SK-N-SH (cell line): ENCODE measurements around the gene FAM117B. TPM values are rescaled to one million over a fixed set of nuclear protein-coding genes. Genes with fewer than 3 reads are reported as not detected.

Source experiments
- CTCF ChIA-PET: fragments of 300-600, 350-600 bp; formaldehyde crosslinking; extraction: SDS; loops from one replicate; lab custom pipeline; 2021; lab: Yijun Ruan, JAX
- POLR2A ChIA-PET: fragments of 350-600 bp; sonication (Branson Sonifier 250); formaldehyde crosslinking; extraction: SDS; loops from one replicate; lab custom pipeline; 2020; ENCODE audit warnings: antibody characterized with exemption, inconsistent platforms; lab: Yijun Ruan, JAX
- DNase-seq: peaks from one replicate; pipeline ENCODE4 v3.0.0; 2012
- H2AFZ ChIP-seq: fragments of 200-600 bp; sonication (generic); 2 replicates; pipeline ENCODE4 v1.8.1; 2016; ENCODE audit warnings: antibody characterized with exemption, mild to moderate bottlenecking, low read depth
- H3F3A ChIP-seq: fragments of 200-600 bp; sonication (generic); replicated peaks from 2 replicates; pipeline ENCODE3; 2016; ENCODE audit warnings: antibody characterized with exemption, mild to moderate bottlenecking; ENCODE audit not compliant: insufficient read depth
- H3K27ac ChIP-seq, 2 experiments: fragments of 200-500 bp in 1 of 2; fragments of 200-600 bp in 1 of 2; sonication (Bioruptor generic) in 1 of 2; sonication (generic), shearing (Covaris generic) in 1 of 2; 2 replicates each; pipeline versions ENCODE4 v1.5.1 to v1.6.1; 2014 to 2016; ENCODE audit warnings: low read depth in 2 of 2, inconsistent platforms in 1 of 2, low read length in 1 of 2, mild to moderate bottlenecking in 1 of 2, mixed read lengths in 1 of 2
- H3K27me3 ChIP-seq: fragments of 200-600 bp; sonication (generic), shearing (Covaris generic); 2 replicates; pipeline ENCODE4 v1.6.1; 2016; ENCODE audit warnings: mixed run types; ENCODE audit not compliant: insufficient read depth
- H3K36me3 ChIP-seq, 2 experiments: fragments of 200-500 bp in 1 of 2; fragments of 200-600 bp in 1 of 2; sonication (Bioruptor generic) in 1 of 2; sonication (generic) in 1 of 2; replicated peaks in 1 of 2; 2 replicates each; pipeline versions ENCODE3 to v1.5.1; 2014 to 2016; ENCODE audit warnings: low read length in 1 of 2, mild to moderate bottlenecking in 1 of 2; ENCODE audit not compliant: insufficient read depth in 2 of 2, control insufficient read depth in 1 of 2
- H3K4me1 ChIP-seq, 2 experiments: fragments of 200-500 bp in 1 of 2; fragments of 200-600 bp in 1 of 2; sonication (Bioruptor generic) in 1 of 2; sonication (generic), shearing (Covaris generic) in 1 of 2; 2 replicates each; pipeline versions ENCODE4 v1.5.1 to v1.6.1; 2014 to 2016; ENCODE audit warnings: low read depth in 1 of 2, low read length in 1 of 2, mixed run types in 1 of 2; ENCODE audit not compliant: insufficient read depth in 2 of 2, control insufficient read depth in 1 of 2
- H3K4me2 ChIP-seq: fragments of 200-600 bp; sonication (generic), shearing (Covaris generic); 2 replicates; pipeline ENCODE4 v1.6.1; 2017; ENCODE audit warnings: mixed run types
- H3K4me3 ChIP-seq, 2 experiments: fragments of 200-500 bp in 1 of 2; fragments of 200-600 bp in 1 of 2; sonication (Bioruptor generic) in 1 of 2; sonication (generic), shearing (Covaris generic) in 1 of 2; 2 replicates each; pipeline versions ENCODE4 v1.5.1 to v1.8.1; 2014 to 2016; ENCODE audit warnings: low read depth in 2 of 2, inconsistent platforms in 1 of 2, low read length in 1 of 2, mild to moderate bottlenecking in 1 of 2, mixed read lengths in 1 of 2, moderate library complexity in 1 of 2
- H3K79me2 ChIP-seq: fragments of 200-600 bp; sonication (generic); 2 replicates; pipeline ENCODE4 v1.8.1; 2017; ENCODE audit warnings: mild to moderate bottlenecking; ENCODE audit not compliant: insufficient read depth
- H3K9ac ChIP-seq: fragments of 200-600 bp; sonication (generic); 2 replicates; pipeline ENCODE4 v1.6.1; 2017; ENCODE audit warnings: mixed run types
- H3K9me2 ChIP-seq: fragments of 200-600 bp; sonication (generic); 2 replicates; pipeline ENCODE4 v1.6.1; 2017; ENCODE audit warnings: mixed run types
- H3K9me3 ChIP-seq: fragments of 200-600 bp; sonication (generic); 2 replicates; pipeline ENCODE4 v1.6.1; 2017; ENCODE audit warnings: mixed run types, mild to moderate bottlenecking, moderate library complexity
- H4K20me1 ChIP-seq: fragments of 200-600 bp; sonication (generic); 2 replicates; pipeline ENCODE4 v1.6.1; 2017; ENCODE audit warnings: mild to moderate bottlenecking, mixed run types; ENCODE audit not compliant: insufficient read depth
- CHD2 ChIP-seq: fragments of 150-350 bp; IDR thresholded peaks from 2 replicates; pipeline ENCODE4 v1.6.1; 2018; ENCODE audit warnings: low read length; ENCODE audit not compliant: partially characterized antibody
- FOSL2 ChIP-seq: IDR thresholded peaks from 2 replicates; pipeline ENCODE4 v1.4.0; 2012; ENCODE audit warnings: low read depth, mild to moderate bottlenecking, moderate library complexity, borderline replicate concordance
- FOXJ3 ChIP-seq: sonication (generic); formaldehyde crosslinking; IDR thresholded peaks from 2 replicates; pipeline ENCODE4 v1.5.1; 2020; ENCODE audit warnings: mild to moderate bottlenecking, missing genetic modification reagents
- GATA2 ChIP-seq: sonication (generic); formaldehyde crosslinking; IDR thresholded peaks from 2 replicates; pipeline ENCODE4 v1.5.0; 2020; ENCODE audit warnings: mild to moderate bottlenecking, missing genetic modification reagents
- MXI1 ChIP-seq: IDR thresholded peaks from 2 replicates; pipeline ENCODE4 v1.6.1; 2012; ENCODE audit warnings: mild to moderate bottlenecking, low read depth, low read length, improper control_type of control experiment
- NFIC ChIP-seq: IDR thresholded peaks from 2 replicates; pipeline ENCODE4 v1.4.0; 2012; ENCODE audit warnings: borderline replicate concordance
- NRF1 ChIP-seq: IDR thresholded peaks from 2 replicates; pipeline ENCODE4 v1.6.1; 2012; ENCODE audit warnings: low read depth, mild to moderate bottlenecking, low read length
- RAD21 ChIP-seq: IDR thresholded peaks from 2 replicates; pipeline ENCODE4 v1.6.1; 2012; ENCODE audit warnings: mild to moderate bottlenecking, low read length
- RFX5 ChIP-seq: IDR thresholded peaks from 2 replicates; pipeline ENCODE4 v1.6.1; 2012; ENCODE audit warnings: mild to moderate bottlenecking, improper control_type of control experiment, low read length
- TAF1 ChIP-seq: IDR thresholded peaks from 2 replicates; pipeline ENCODE4 v1.6.1; 2012; ENCODE audit warnings: low read depth, mild to moderate bottlenecking, low read length, moderate library complexity, borderline replicate concordance
- TCF12 ChIP-seq: IDR thresholded peaks from 2 replicates; pipeline ENCODE4 v1.4.0; 2012
- TEAD4 ChIP-seq: IDR thresholded peaks from 2 replicates; pipeline ENCODE4 v1.4.0; 2012; ENCODE audit warnings: mild to moderate bottlenecking, borderline replicate concordance; ENCODE audit not compliant: insufficient read depth
- YY1 ChIP-seq: IDR thresholded peaks from 2 replicates; pipeline ENCODE4 v1.4.0; 2012; ENCODE audit warnings: low read depth, mild to moderate bottlenecking
- WGBS: methylation state at CpG from one replicate; pipeline ENCODE4 v1.1.6; 2017; ENCODE audit warnings: low lambda C conversion rate; 5-methylcytosine and 5-hydroxymethylcytosine counted together
- polyA plus RNA-seq, 3 experiments: library from polyadenylated mRNA; depleted of rRNA; stranded (reverse); fragments of >200 nt; gene quantifications; 2 replicates each; pipeline ENCODE4 v1.2.3, GENCODE V29; 2012
- TF ChIP-seq, protein P1 (sequence below): IDR thresholded peaks from 2 replicates; pipeline ENCODE4 v1.6.1; 2012; ENCODE audit warnings: mild to moderate bottlenecking, low read depth, low read length, moderate library complexity
- TF ChIP-seq, protein P2 (sequence below): fragments of 150-350 bp; IDR thresholded peaks from 2 replicates; pipeline ENCODE4 v1.6.1; 2017; ENCODE audit warnings: antibody characterized with exemption, low read length, low read depth, borderline replicate concordance
- TF ChIP-seq, protein P3 (sequence below): IDR thresholded peaks from 2 replicates; pipeline ENCODE4 v1.4.0; 2012; ENCODE audit warnings: low read depth, borderline replicate concordance
- TF ChIP-seq, protein P4 (sequence below): IDR thresholded peaks from 2 replicates; pipeline ENCODE4 v1.4.0; 2012; ENCODE audit warnings: low read depth, borderline replicate concordance

The FAM117B gene
- polyA plus RNA-seq, 1 of the 3 experiments (the other 2 are of a cell fraction), result 0.90 TPM

DNA sequence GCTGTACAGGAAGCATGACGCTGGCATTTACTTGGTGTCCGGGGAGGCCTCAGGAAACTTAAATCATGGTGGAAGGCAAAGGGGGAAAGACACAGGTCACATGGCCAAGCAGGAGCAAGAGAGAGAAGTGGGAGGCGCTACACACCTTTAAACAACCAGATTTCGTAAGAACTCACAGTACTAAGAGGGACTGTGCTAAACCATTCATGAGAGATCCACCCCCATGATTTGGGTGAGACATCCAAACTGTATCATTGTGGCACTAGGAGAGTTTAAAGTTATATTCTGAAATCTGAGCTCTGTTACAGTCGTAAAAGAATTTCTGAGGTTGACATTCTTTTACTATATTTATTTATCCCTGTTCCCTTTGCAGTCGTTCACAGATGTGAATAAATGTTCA, 120.2 kb downstream of the FAM117B start:
- Histone ChIP-seq H3K4me3 (no peak overlapping the region), H3K4me2 (no peak overlapping the region), H3K79me2 (no peaks in the 10 kb centered on the region), H3K36me3 (peaks cover 14 to 15% of the 10 kb centered on the region in 2 experiments), H3K9me2 (no peaks in the 10 kb centered on the region), H4K20me1 (no peaks in the 10 kb centered on the region)
- CTCF ChIA-PET, result no interaction called here
- TF ChIP-seq, protein P1, sequence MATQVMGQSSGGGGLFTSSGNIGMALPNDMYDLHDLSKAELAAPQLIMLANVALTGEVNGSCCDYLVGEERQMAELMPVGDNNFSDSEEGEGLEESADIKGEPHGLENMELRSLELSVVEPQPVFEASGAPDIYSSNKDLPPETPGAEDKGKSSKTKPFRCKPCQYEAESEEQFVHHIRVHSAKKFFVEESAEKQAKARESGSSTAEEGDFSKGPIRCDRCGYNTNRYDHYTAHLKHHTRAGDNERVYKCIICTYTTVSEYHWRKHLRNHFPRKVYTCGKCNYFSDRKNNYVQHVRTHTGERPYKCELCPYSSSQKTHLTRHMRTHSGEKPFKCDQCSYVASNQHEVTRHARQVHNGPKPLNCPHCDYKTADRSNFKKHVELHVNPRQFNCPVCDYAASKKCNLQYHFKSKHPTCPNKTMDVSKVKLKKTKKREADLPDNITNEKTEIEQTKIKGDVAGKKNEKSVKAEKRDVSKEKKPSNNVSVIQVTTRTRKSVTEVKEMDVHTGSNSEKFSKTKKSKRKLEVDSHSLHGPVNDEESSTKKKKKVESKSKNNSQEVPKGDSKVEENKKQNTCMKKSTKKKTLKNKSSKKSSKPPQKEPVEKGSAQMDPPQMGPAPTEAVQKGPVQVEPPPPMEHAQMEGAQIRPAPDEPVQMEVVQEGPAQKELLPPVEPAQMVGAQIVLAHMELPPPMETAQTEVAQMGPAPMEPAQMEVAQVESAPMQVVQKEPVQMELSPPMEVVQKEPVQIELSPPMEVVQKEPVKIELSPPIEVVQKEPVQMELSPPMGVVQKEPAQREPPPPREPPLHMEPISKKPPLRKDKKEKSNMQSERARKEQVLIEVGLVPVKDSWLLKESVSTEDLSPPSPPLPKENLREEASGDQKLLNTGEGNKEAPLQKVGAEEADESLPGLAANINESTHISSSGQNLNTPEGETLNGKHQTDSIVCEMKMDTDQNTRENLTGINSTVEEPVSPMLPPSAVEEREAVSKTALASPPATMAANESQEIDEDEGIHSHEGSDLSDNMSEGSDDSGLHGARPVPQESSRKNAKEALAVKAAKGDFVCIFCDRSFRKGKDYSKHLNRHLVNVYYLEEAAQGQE, result no peak
- TF ChIP-seq CHD2 (no peak), FOXJ3 (CRISPR knock-in tag) (no peak), RAD21 (no peak), FOSL2 (no peak)
- TF ChIP-seq, all 33 proteins: peak for 0
- POLR2A ChIA-PET, result no interaction called here
- no peak overlapping the region for H2AFZ ChIP-seq
- H3K9ac ChIP-seq, result no peak overlapping the region
- H3F3A ChIP-seq, result no peaks in the 10 kb centered on the region
- H3K4me1 ChIP-seq, result no peaks in the 10 kb centered on the region
- no peak for DNase-seq
- no peaks in the 10 kb centered on the region for H3K9me3 ChIP-seq
- H3K27me3 ChIP-seq, result no peaks in the 10 kb centered on the region
- no peak overlapping the region for H3K27ac ChIP-seq
- WGBS, result 92% methylated on average over 6 of the region's 6 CpGs

DNA sequence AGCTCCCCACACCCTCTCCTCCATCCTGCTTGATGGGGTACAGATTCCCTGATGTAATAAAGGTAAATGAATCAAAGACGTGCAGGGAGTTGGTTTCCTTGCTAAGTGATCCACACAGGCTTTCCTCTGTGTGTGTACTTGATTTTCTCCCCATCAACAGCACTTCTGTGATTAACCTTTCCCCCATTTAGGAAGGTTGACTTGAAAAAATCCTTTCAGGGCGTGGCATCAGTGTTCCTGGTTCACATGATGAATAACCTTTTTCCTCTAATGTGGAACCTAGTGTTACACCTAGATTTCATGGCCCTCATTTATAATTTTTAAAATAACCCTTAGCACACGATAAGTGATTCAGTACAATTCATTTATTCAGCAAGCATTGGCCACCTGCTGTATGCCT, 121.8 kb downstream of the FAM117B start:
- WGBS, result 87% methylated on average over 3 of the region's 3 CpGs
- Histone ChIP-seq H3K79me2 (no peaks in the 10 kb centered on the region), H3K9me2 (no peaks in the 10 kb centered on the region)
- TF ChIP-seq, protein P2, sequence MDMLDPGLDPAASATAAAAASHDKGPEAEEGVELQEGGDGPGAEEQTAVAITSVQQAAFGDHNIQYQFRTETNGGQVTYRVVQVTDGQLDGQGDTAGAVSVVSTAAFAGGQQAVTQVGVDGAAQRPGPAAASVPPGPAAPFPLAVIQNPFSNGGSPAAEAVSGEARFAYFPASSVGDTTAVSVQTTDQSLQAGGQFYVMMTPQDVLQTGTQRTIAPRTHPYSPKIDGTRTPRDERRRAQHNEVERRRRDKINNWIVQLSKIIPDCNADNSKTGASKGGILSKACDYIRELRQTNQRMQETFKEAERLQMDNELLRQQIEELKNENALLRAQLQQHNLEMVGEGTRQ, result no peak
- TF ChIP-seq, protein P1, result no peak
- TF ChIP-seq MXI1, result no peak
- TF ChIP-seq, protein P3, sequence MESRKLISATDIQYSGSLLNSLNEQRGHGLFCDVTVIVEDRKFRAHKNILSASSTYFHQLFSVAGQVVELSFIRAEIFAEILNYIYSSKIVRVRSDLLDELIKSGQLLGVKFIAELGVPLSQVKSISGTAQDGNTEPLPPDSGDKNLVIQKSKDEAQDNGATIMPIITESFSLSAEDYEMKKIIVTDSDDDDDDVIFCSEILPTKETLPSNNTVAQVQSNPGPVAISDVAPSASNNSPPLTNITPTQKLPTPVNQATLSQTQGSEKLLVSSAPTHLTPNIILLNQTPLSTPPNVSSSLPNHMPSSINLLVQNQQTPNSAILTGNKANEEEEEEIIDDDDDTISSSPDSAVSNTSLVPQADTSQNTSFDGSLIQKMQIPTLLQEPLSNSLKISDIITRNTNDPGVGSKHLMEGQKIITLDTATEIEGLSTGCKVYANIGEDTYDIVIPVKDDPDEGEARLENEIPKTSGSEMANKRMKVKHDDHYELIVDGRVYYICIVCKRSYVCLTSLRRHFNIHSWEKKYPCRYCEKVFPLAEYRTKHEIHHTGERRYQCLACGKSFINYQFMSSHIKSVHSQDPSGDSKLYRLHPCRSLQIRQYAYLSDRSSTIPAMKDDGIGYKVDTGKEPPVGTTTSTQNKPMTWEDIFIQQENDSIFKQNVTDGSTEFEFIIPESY, result no peak
- no peak for TF ChIP-seq GATA2 (CRISPR knock-in tag)
- TF ChIP-seq NFIC, result no peak
- TF ChIP-seq TEAD4, result no peak
- no peak for TF ChIP-seq TCF12
- TF ChIP-seq RFX5, result no peak
- TF ChIP-seq, protein P4, sequence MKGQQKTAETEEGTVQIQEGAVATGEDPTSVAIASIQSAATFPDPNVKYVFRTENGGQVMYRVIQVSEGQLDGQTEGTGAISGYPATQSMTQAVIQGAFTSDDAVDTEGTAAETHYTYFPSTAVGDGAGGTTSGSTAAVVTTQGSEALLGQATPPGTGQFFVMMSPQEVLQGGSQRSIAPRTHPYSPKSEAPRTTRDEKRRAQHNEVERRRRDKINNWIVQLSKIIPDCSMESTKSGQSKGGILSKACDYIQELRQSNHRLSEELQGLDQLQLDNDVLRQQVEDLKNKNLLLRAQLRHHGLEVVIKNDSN, result no peak
- TF ChIP-seq YY1, result no peak
- TF ChIP-seq NRF1, result no peak
- TF ChIP-seq FOSL2, result no peak
- no peak for TF ChIP-seq TAF1
- TF ChIP-seq, all 33 proteins: peak for 0
- Histone ChIP-seq H3K4me3 (no peak overlapping the region), H3K27ac (no peak overlapping the region), H3F3A (no peaks in the 10 kb centered on the region), H3K9ac (no peak overlapping the region), H2AFZ (no peak overlapping the region), H3K36me3 (peaks cover 17 to 18% of the 10 kb centered on the region in 2 experiments), H3K9me3 (no peaks in the 10 kb centered on the region), H3K4me2 (no peak overlapping the region), H3K4me1 (no peaks in the 10 kb centered on the region), H3K27me3 (no peaks in the 10 kb centered on the region), H4K20me1 (no peaks in the 10 kb centered on the region)
- no peak for DNase-seq
- POLR2A ChIA-PET, result no interaction called here
- CTCF ChIA-PET, result no interaction called here
